Ovary (tissue), 9 donors: ENCODE results near the gene AGK. TPM values are rescaled to one million over a fixed set of nuclear protein-coding genes. Genes with fewer than 3 reads are reported as not detected.

Source experiments
- DNase-seq, 5 donors: peaks; one replicate each; pipeline ENCODE4 v3.0.0-alpha.2; 2019 to 2020
- H3K27ac ChIP-seq, 2 donors: fragments of 200-600 bp; one replicate each; pipeline versions ENCODE4 v1.5.1 to v1.8.0; 2019 to 2022
- H3K27me3 ChIP-seq: fragments of 200-600 bp; one replicate; pipeline ENCODE4 v1.8.0; 2022
- H3K36me3 ChIP-seq: fragments of 200-600 bp; sonication (generic); one replicate; pipeline ENCODE4 v1.5.1; 2019
- H3K4me1 ChIP-seq: one replicate; pipeline ENCODE4 v1.8.1; 2013; ENCODE audit warnings: mild to moderate bottlenecking, moderate library complexity; ENCODE audit not compliant: insufficient read depth
- H3K4me3 ChIP-seq: fragments of 200-600 bp; sonication (generic); one replicate; pipeline ENCODE4 v1.5.1; 2017
- H3K9me3 ChIP-seq, 2 donors: fragments of 200-600 bp in 1 of 2; sonication (generic) in 1 of 2; one replicate each; pipeline versions ENCODE4 v1.5.1 to v1.8.1; 2013 to 2019; ENCODE audit warnings: mild to moderate bottlenecking in 1 of 2, moderate library complexity in 1 of 2
- CTCF ChIP-seq, 3 donors: fragments of 450-650 bp in 2 of 3; fragments of 200-600 bp in 1 of 3; IDR thresholded peaks; one replicate each; pipeline versions ENCODE4 v1.5.1 to v1.8.0; 2016 to 2022; ENCODE audit warnings: antibody characterized with exemption in 3 of 3, mild to moderate bottlenecking in 1 of 3
- EP300 ChIP-seq: sonication (generic); formaldehyde crosslinking; IDR thresholded peaks from one replicate; pipeline ENCODE4 v1.6.1; 2017; ENCODE audit warnings: antibody characterized with exemption
- POLR2A ChIP-seq: fragments of 450-650 bp; IDR thresholded peaks from one replicate; pipeline ENCODE4 v1.6.1; 2017; ENCODE audit warnings: antibody characterized with exemption, mild to moderate bottlenecking, moderate library complexity
- WGBS, 3 donors: extraction: QIAGEN DNeasy Blood & Tissue Kit in 1 of 3; methylation state at CpG; one replicate each; pipeline versions ENCODE4 v1.1.5 to v1.1.7; 2013 to 2017; 5-methylcytosine and 5-hydroxymethylcytosine counted together
- intact Hi-C, 4 donors: fragments of 100-400 bp; cut with DNase I; formaldehyde crosslinking; loops; one replicate each; pipeline versions ENCODE4 v1.11.0 to v1.15.1; 2022 to 2023
- polyA plus RNA-seq, 2 donors: library from polyadenylated mRNA; stranded (reverse); fragments of 200-250 nt in 1 of 2; fragments of 350-450 nt in 1 of 2; fragmentation: Illumina TruSeq in 1 of 2; extraction: RNeasy Lipid Tissue Mini Kit (QIAGEN cat#74804) in 1 of 2; gene quantifications; one replicate each; pipeline ENCODE4 v1.2.3, GENCODE V29; 2013 to 2014
- total RNA-seq, 7 donors: library from RNA; depleted of rRNA in 2 of 7; stranded (reverse); fragments of >200 nt in 2 of 7; fragmentation: NEBNext Ultra II Directional in 3 of 7; extraction: Animal tissue kit (Norgen Biotek cat#: 25700) in 3 of 7; gene quantifications; one replicate each; pipeline versions ENCODE4 v1.1.0 to v1.2.4, GENCODE V29; 2016 to 2023
- donor health status: DM: no; HTN: no; CAD: no; lungs with moderate emphysema.
- donor health status: DM: no; HTN: no; CAD: no.
- donor health status: Bipolar disorder and iron deficiency.
- donor health status: DM: yes; HTN: yes; CAD: no.
- donor health status: DM: no; HTN: no; CAD: no.
- donor health status: DM: yes; HTN: yes; CAD: no.

The AGK gene
- total and polyA plus RNA-seq, 9 donors = 11.3 to 32.1 (median 21.8) TPM

GRCh38 chr7:141668853-141669252 lies 117.6 kb downstream of the AGK start:
- DNase-seq = no peak
- no peaks in the 10 kb centered on the region for H3K27me3 ChIP-seq
- H3K27ac ChIP-seq = no peak overlapping the region
- intact Hi-C loops = no loop called here
- TF ChIP-seq EP300 = no peak
- TF ChIP-seq POLR2A = no peak
- no peak for TF ChIP-seq CTCF (IDR thresholded peaks at IDR 0.05)
- no peaks in the 10 kb centered on the region for H3K36me3 ChIP-seq
- no peak overlapping the region for H3K4me3 ChIP-seq
- no peaks in the 10 kb centered on the region for H3K4me1 ChIP-seq
- WGBS, 3 donors = 75 to 83% (median 76%) methylated on average over 2 of the region's 2 CpGs
- no peaks in the 10 kb centered on the region for H3K9me3 ChIP-seq

- no peaks in the 10 kb centered on the region for H3K9me3 ChIP-seq
- 97% methylated on average over 7 of the region's 7 CpGs for WGBS, 3 donors
- no peaks in the 10 kb centered on the region for H3K4me1 ChIP-seq
- no peak overlapping the region for H3K4me3 ChIP-seq
- no peak for DNase-seq
- no peaks in the 10 kb centered on the region for H3K27me3 ChIP-seq
- intact Hi-C loops = no loop called here
- no peaks in the 10 kb centered on the region for H3K36me3 ChIP-seq
- TF ChIP-seq CTCF (IDR thresholded peaks at IDR 0.05) (no peak), POLR2A (no peak), EP300 (no peak)
- H3K27ac ChIP-seq = no peak overlapping the region
Observed at GRCh38 chr7:141671705-141672496, 120.7 kb downstream of the AGK start.

DNA sequence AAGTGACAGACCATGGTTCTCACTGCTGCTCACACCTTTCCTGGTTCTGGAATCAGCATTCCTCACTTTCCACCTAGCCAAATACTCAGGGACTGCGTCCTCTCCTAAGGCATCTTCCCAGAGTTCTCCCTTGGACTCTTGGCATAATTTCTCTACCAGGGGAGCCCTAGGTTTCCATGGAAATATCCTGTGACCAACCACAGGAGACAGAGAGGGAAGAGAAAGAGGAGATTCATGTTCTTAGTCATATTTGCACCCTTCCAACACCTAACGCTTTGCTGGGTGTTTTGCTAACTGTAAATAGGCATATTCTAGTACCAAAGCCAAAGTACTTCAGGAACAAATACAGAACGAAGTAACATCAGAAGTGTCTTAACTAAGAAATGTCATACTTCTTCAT lies 122.1 kb downstream of the AGK start:
- intact Hi-C loops = no loop called here
- WGBS, 3 donors = 95 to 97% (median 97%) methylated on average over 3 of the region's 3 CpGs
- H3K36me3 ChIP-seq = no peaks in the 10 kb centered on the region
- H3K4me3 ChIP-seq = no peak overlapping the region
- H3K9me3 ChIP-seq = no peaks in the 10 kb centered on the region
- H3K27me3 ChIP-seq = no peaks in the 10 kb centered on the region
- TF ChIP-seq EP300 (no peak), CTCF (IDR thresholded peaks at IDR 0.05) (no peak), POLR2A (no peak)
- H3K27ac ChIP-seq = no peak overlapping the region
- H3K4me1 ChIP-seq = no peaks in the 10 kb centered on the region
- no peak for DNase-seq

GRCh38 chr7:141674171-141674671 lies 123.0 kb downstream of the AGK start:
- no peaks in the 10 kb centered on the region for H3K9me3 ChIP-seq
- no peaks in the 10 kb centered on the region for H3K4me1 ChIP-seq
- no peak for DNase-seq
- no peaks in the 10 kb centered on the region for H3K36me3 ChIP-seq
- H3K4me3 ChIP-seq = no peak overlapping the region
- TF ChIP-seq CTCF (IDR thresholded peaks at IDR 0.05) (no peak), EP300 (no peak), POLR2A (no peak)
- intact Hi-C loops = no loop called here
- no peak overlapping the region for H3K27ac ChIP-seq
- no peaks in the 10 kb centered on the region for H3K27me3 ChIP-seq
- WGBS, 3 donors = 85 to 96% (median 92%) methylated on average over 5 of the region's 5 CpGs
